Peyer's patch (tissue), 4 donors: ENCODE measurements around the gene KCNMA1.

Source experiments
- POLR2A ChIP-seq, 2 donors: fragments of 450-650 bp; IDR thresholded peaks; one replicate each; pipeline ENCODE4 v1.5.1; 2017; ENCODE audit warnings: antibody characterized with exemption in 2 of 2, mild to moderate bottlenecking in 2 of 2, moderate library complexity in 2 of 2
- TF ChIP-seq, protein P1 (sequence below), 6 experiments: fragments of 450-650 bp in 4 of 6; fragments of 200-600 bp in 2 of 6; sonication (generic) in 1 of 6; IDR thresholded peaks; one replicate each; pipeline ENCODE4 v1.5.1; 2017 to 2019; ENCODE audit warnings: antibody characterized with exemption in 6 of 6, mild to moderate bottlenecking in 3 of 6, moderate library complexity in 1 of 6

DNA sequence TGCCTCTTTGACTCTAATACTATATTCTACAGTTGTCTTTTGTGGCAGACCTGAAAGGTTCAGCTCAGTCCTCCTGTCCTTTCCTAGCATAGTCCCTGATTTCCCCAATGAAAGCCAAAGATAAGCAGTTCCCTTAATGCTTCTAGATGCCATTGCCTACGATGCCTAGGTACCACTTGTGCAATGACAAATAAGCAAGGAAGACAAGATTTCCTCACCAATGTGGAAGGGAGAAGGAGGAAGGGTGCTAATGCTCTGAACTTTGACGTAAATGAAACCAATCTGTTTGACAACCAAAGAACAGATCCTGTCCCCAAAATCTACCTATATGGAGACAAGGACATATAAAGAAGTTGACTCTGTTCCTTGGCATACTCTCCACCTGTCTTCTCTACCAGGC, 393.3 kb downstream of the KCNMA1 start:
- TF ChIP-seq, protein P1, sequence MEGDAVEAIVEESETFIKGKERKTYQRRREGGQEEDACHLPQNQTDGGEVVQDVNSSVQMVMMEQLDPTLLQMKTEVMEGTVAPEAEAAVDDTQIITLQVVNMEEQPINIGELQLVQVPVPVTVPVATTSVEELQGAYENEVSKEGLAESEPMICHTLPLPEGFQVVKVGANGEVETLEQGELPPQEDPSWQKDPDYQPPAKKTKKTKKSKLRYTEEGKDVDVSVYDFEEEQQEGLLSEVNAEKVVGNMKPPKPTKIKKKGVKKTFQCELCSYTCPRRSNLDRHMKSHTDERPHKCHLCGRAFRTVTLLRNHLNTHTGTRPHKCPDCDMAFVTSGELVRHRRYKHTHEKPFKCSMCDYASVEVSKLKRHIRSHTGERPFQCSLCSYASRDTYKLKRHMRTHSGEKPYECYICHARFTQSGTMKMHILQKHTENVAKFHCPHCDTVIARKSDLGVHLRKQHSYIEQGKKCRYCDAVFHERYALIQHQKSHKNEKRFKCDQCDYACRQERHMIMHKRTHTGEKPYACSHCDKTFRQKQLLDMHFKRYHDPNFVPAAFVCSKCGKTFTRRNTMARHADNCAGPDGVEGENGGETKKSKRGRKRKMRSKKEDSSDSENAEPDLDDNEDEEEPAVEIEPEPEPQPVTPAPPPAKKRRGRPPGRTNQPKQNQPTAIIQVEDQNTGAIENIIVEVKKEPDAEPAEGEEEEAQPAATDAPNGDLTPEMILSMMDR (IDR thresholded peaks at IDR 0.05), result no peak
- no peak for TF ChIP-seq POLR2A (IDR thresholded peaks at IDR 0.05)
